Ramos (cell line): ENCODE measurements around the gene GRPEL2.
"Not testable (repeated sequence)": the region's sequence is repeated elsewhere in the genome, so short reads cannot be mapped to it uniquely, and the experiment has no call there.

Experiments used
- in situ Hi-C: fragments of 300-500 bp; cut with MboI; formaldehyde crosslinking; loops from one replicate; pipeline ENCODE4 v1.14.3; 2022; ENCODE audit warnings: low sequenced_read_pairs; ENCODE audit not compliant: unreplicated experiment

The GRPEL2 gene

DNA sequence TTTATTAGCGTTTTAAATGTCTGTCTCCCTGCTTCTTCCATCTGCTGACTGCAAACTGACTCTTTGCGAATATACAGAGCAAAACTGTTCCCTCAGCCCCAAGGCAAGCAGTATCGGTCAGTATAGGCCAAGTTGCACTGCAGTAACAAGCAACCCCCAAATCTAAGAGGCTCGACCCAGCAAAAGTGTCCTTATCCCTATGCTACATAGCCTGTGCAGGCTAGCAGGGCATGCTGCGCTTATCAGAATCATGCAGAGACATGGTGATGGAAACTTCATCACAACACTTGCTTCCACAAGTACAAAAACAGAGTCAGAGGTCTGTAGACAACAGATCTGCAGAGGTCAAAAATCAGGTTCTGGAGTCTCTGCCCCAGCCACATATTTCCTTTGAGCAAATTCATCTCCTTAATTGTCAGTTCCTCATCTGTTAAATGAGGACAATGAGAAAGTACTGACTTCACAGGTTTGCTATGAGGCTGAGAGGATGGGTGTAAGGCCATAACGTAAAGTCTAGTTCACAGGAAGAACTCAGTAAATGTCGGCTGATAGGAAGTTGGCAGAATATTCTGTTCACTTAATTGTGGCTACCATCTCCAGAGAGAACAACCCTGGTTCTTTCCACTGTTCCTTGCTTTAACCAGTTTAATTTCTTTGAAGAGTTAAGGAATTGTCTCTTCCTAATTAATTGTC is 43.3 kb downstream of the GRPEL2 start:
- in situ Hi-C loops, result loop anchor here (10.0 kb wide), 1 partner anchor 176 kb away; no protein-coding TSS in a partner anchor

DNA sequence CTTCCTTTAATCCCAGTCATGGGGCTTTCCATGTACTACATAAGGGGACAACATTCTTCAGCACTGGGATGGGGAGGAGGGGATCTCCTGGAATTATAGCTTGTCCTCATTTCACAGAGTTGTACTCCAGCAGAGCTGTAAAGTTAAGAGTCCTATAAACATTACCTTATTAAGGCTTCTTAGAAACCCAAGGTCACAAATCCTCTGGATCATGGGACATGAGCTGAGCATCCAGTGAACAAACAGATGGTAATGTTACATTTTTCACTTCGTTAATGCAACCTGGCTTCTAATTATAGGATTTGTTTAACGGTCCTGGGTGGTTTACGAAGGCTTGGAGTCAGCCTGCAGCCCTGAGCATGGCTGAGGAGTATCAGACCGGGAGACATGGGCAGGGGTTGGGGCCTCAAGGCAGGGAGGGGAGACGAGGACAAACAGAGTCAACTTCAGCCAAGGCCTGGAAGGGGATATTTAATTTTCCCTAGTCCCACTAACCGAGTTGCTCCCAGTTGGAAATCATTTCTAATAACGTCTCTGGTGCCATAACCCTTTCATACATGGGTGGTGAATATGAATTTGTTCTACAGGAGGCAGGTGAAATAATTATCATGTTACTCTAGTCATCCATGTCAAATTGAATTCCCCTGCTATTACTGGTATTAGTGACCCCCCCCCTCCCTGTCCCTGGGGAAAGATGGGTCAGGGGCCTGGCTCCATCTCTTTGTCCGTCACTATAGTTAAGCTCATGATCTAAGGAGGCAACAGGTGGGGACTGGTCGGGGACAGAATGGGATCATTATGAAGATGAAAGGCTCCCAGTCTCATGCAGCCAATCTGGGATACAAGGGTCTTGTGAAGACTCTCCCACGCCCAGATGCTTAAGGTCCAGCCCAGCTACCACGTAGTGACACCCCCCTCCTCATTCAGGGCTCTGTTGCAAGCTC is 44.5 kb downstream of the GRPEL2 start:
- in situ Hi-C loops, result loop anchor here (10.0 kb wide), 1 partner anchor 175 kb away; no protein-coding TSS in a partner anchor

DNA sequence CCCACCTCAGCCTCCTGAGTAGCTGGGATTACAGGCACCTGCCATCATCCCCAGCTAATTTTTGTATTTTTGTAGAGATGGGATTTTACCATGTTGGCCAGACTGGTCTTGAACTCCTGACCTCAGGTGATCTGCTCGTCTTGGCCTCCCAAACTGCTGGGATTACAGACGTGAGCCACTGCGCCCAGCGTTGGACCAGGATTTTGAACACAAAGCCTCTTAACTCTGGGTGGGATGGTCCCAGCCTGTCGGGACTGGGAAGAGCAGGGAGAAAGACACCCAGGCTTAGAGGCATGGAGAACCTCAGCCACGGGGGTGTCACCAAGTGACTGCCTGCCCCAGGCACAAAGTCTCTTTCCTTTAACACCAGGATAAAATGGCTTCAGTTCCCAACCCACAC is 45.8 kb downstream of the GRPEL2 start:
- in situ Hi-C loops, result not testable (repeated sequence)

- in situ Hi-C loops, result no loop called here
These were observed 46.2 kb downstream of the GRPEL2 start for GRCh38 chr5:149391524-149391923.

DNA sequence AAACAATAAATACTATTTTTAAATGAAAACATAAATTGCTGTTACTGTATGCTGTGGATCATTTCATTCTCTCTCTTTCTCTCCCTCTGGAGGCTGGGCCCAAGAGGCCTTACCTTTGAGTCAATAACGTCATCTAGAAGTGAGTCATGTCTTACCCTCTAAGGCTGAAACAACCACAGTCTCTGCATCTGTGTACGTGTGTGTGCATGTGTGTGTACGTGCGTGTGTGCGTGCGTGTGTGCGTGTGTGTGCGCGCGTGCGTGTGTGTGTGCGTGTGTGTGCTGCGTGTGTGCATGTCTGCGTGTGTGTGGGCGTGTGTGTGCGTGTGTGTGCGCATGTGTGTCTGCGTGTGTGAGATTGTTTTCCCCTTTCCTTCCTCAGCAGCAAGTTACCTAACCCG is 47.4 kb downstream of the GRPEL2 start:
- in situ Hi-C loops, result no loop called here

GRCh38 chr5:149394996-149395395 is 49.7 kb downstream of the GRPEL2 start:
- in situ Hi-C loops, result not testable (repeated sequence)

DNA sequence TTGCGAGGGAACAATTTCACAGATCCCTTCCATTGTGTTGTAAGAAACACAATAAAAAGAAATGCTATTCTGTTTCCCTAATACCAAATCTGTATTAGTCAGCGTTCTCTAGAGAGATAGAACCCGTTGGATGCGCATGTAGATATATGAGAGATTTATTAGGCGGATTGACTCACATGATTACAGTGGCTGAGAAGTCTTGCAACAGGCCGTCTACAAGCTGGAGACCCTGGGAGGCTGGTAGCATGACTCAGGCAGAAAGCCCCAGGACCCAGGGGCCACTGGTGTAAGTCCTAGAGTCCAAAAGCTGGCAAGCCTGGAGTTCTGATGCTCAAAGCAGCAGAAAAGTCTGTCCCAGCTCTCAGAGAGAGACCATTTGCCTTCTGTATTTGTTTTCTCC is 52.2 kb downstream of the GRPEL2 start:
- in situ Hi-C loops, result no loop called here

DNA sequence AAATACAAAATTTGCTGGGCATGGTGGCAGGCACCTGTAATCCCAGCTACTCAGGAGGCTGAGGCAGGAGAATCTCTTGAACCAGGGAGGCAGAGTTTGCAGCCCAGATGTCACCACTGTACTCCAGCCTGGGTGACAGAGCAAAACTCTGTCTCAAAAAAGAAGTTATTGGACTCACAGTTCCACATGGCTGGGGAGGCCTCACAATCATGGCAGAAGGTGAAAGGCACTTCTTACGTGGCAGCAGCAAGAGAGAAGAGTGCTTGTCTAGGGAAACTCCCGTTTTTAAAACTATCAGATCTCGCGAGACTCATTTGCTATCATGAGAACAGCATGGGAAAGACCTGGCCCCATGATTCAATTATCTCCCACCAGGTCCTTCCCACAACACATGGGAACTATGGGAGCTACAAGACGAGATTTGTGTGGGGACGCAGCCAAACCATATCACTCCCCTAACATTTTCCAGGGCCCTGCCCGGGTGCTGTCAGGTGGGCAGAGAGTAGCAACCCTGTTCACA is 53.5 kb downstream of the GRPEL2 start:
- in situ Hi-C loops, result not testable (repeated sequence)

DNA sequence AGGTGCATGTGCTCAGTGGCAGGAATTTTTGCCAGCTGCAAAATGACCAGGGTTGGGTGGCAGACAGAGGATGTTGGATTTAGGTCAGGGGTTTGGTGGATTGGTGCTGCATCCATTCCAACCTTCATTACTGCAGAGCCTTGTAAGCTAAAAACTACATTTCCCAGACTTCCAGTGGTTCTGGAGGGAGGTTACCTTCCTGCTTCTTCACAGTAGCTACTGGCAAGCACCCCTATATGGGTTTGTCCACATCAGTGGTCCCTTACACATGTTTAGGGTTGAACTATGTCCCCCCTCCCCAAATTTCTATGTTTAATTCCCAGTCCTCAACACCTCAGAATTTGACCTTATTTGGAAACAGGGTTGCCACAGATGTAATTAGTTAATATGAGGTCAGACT is 54.5 kb downstream of the GRPEL2 start:
- in situ Hi-C loops, result no loop called here

- in situ Hi-C loops, result no loop called here
These were observed 55.0 kb downstream of the GRPEL2 start for GRCh38 chr5:149400304-149400703.

DNA sequence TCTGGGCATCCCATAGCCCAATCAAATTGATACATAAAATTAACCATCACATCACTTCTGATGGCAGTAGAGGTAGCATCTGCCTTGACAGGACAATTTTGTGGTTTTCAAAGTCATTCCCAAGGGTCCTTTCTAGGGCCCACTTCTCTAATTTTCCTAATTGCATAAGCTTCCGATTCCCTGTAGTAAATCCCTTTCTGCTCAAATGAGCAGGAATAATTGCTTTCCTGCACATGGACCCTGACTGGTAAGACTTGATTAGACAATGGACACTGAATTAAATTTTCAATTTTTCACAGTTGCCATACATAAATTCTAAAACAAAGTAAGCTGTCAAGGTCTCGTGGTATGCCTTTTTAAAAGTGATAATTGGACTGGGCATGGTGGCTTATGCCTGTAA is 55.8 kb downstream of the GRPEL2 start:
- in situ Hi-C loops, result no loop called here

- in situ Hi-C loops, result no loop called here
These were observed 57.0 kb downstream of the GRPEL2 start for GRCh38 chr5:149402291-149402690.
